D721Med (cell line): ENCODE results near the gene CD226.
A peak's percentile ranks its signal among the peaks of the same experiment; 100 is the strongest.

Experiments
- DNase-seq: peaks from one replicate; pipeline ENCODE4 v3.0.0; 2011; ENCODE audit warnings: low spot score; ENCODE audit not compliant: insufficient read length
- FAIRE-seq: peaks from 2 replicates; lab custom pipeline; 2011; peaks lifted over from hg19 to GRCh38; lab: Jason Lieb, UNC
- TF ChIP-seq, protein P1 (sequence below): IDR thresholded peaks from 2 replicates; pipeline ENCODE4 v1.5.1; 2012; ENCODE audit warnings: mild to moderate bottlenecking, control low read depth; ENCODE audit not compliant: insufficient read depth; ENCODE audit errors: missing control alignments

Gene CD226

DNA sequence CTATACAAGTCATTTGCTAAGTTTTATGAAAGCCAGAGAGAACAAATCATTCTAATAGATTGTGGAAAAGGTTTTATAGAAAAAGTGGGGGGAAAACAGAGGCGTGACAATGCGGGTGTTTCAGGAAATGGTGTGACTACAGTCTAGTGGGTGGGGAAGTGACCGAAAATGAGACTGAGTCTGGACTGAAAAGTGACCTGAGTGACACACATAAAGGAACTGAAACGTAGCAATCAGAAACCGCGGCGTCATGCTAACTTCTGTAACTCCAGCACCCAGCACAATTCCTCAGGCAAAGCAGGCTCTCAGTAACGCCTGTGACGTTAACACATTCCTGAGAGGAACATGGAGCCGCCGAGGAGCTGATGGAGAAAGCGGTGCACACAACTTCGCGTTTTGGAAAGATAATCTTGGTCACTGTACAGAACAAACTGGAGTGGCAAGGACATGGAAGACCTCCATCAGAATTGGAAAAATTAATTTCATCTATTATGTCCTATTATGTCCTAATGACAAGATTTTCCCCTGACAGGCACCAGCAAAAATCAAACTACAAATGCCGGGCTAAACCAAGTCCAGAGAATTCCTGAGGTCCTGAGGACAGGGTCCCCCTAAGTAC, 1.4 kb upstream of the CD226 start:
- TF ChIP-seq, protein P1, sequence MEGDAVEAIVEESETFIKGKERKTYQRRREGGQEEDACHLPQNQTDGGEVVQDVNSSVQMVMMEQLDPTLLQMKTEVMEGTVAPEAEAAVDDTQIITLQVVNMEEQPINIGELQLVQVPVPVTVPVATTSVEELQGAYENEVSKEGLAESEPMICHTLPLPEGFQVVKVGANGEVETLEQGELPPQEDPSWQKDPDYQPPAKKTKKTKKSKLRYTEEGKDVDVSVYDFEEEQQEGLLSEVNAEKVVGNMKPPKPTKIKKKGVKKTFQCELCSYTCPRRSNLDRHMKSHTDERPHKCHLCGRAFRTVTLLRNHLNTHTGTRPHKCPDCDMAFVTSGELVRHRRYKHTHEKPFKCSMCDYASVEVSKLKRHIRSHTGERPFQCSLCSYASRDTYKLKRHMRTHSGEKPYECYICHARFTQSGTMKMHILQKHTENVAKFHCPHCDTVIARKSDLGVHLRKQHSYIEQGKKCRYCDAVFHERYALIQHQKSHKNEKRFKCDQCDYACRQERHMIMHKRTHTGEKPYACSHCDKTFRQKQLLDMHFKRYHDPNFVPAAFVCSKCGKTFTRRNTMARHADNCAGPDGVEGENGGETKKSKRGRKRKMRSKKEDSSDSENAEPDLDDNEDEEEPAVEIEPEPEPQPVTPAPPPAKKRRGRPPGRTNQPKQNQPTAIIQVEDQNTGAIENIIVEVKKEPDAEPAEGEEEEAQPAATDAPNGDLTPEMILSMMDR, result no peak
- DNase-seq, result no peak
- no peak for FAIRE-seq

DNA sequence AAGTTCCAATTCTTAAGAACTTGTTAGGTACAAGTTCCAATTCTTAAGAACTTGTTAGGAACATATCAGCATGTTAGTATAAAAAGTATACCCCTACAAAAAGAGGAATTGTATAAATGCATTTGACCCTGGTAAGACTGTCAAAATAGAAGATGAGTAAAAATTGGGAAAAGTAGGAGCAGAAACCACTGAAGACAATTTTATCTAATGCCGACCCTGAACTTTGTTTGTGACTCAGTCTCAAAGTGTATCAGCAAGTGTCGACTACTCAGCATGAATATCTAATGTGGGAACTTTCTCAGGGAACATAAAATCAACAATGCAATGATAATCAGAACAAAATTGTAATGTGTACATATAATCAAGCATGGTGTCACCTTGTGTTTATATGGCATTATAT, 583 bp upstream of the CD226 start:
- DNase-seq, result no peak
- FAIRE-seq, result peak; percentile 95
- TF ChIP-seq, protein P1, result no peak

DNA sequence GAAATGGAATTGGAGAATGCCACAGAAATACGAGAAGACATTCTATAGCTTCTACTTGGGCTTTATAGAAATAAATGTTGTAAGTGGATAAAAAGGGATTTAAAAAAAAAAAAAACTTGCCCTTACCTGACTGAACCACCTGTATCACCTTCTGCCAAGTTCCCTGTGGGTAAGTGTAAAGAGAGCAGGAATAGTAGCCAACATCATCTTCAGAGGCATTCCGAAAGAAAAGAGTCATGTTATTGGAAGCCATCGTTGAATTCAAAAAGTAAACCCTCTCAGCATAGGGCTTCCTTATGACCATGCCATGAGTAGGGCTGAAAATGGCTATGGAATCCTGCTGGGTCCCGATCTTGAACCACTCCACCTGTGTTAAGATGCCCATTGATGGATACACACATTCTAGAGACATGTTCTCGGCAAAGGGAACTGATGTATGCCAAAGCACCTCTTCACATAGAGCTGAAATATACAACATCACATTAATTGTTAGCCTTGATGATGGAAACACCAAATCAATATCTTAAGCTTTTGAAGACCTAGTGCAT, 991 bp downstream of the CD226 start:
- FAIRE-seq (peak; percentile 96), DNase-seq (no peak)
- TF ChIP-seq, protein P1, result no peak

DNA sequence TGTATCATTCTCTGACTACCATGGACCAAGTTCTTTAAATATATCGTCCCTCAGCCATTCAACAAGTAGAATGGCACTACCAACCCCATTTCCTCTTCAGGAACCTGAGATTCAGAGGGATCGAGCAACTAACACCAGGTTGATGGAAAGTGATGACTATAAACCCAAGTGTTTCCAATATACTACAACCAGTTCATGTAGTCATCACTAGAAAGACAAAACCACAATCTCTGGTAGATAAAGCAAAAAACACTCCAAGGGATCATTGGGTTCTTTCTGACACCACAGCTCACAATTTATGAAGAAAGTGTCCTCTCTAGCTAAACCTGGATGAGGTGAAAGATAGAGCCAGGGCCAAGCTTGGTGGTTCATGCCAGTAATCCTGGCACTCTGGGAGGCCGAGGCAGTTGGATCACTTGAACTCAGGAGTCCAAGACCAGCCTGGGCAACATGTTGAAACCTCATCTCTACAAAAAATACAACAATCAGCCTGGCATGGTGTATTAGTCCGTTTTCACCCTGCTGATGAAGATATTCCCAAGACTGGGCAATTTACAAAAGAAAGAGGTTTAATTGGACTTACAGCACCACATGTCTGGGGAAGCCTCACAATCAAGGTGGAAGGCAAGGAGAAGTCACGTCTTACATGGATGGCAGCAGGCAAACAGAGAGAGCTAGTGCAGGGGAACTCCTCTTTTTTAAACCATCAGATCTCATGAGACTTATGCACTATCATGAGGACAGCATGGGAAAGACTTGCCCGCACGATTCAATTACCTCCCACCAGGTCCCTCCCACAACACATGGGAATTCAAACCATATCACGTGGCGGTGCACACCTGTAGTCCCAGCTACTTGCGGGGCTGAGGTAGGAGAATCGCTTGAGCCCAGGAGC, 2.2 kb downstream of the CD226 start:
- no peak for DNase-seq
- TF ChIP-seq, protein P1, result no peak
- peak; percentile 56 for FAIRE-seq

DNA sequence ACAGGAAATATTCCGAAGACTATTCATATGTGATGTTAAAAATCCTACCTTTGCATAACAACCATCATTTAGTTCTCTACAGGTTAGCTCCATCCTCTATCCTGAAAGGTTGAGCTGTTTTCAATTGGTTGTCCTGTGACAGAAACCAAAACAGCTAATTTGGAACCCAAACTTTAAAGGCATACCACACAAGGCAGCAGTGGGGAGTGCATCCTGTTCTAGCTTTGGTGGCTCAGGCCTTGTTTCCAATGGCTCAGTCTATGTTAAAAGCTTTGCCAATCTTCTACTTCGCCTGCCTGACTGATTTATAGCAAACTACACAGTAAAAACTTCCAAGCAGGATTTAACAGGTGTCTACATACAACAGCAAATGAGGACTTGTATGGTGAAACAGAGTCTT, 3.2 kb downstream of the CD226 start:
- TF ChIP-seq, protein P1, result no peak
- DNase-seq, result no peak
- FAIRE-seq, result no peak

DNA sequence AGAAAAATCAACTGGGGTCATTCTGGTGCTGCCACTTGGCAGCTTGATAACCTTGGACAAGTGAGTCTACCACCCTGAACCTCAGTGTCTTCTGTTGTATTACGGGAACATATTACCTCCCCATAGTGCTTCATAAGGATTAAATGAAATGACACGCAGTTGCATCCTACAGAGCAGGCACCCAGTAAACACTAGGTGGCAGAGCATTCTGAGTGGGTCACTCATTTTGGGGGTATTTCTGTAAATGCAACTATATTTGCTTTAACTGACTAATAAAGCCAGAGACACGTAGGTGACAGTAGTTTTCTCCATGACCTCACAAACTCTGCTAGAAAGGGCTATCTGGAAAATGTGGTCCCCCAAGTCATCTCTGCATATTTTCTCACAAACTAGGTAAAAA, 4.7 kb downstream of the CD226 start:
- FAIRE-seq, result no peak
- no peak for DNase-seq

More for the DNA sequence above, 4.7 kb downstream of the CD226 start:
- TF ChIP-seq, protein P1, result peak; percentile 1
